ENCODE measurements around the gene CACNB2.
"Not testable (repeated sequence)": the region's sequence is repeated elsewhere in the genome, so short reads cannot be mapped to it uniquely, and the experiment has no call there.

Gene CACNB2

DNA sequence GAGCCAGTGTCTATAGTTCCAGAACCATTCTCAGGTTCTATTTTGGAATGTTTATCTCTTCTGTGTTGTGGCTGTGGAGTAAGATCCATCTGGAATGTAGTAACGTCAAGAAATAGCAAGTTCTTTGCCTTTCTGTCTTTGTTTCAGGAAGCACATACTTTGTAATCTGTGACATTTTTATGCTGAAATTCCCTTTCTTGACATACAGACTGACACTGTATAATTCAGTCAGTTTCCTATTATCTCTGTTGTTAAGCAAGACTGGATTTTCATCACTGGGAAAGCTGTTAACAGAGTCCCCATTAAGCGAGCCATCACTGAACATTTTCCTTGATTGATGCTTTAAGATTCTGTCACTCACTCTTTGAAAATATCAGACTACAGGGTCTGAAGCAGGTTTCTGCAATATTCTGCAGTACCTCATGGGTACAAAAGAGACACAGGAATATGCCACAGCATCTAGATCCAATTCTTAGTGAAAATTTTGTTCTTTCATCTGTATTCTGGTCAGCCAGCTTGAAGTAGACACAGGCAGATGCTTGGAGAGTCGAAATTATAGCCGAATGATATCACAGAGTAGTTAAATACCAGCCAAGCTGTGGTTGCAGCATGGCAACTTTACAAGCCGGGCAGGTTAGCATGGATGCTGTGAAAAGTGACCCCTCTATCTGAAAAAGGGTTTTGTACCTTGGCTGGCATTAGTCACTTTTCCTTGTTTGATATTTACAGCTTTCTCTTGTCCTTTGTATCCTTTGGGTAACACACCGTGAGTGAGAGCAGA lies 62.6 kb downstream of the CACNB2 start:
- peak in 2 of 4 experiments; percentile 14 to 40 for DNase-seq

DNA sequence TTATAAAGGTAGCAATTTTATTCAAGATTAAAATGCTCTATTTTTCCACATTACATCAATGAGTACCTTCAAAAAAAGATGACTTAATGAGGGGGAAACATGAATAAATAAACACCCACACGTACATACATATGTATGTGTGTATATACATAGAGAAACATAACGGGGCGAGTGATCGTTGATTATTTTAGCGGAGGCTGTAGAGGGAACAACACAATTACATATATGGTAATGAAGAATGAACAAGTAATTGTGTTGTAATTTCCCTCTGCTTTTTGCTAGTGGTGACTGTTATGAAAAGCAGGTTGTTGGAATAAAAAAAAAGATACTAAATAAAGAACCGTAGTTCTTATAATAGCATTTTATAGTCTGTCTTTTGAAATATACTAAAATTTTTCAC lies 63.2 kb downstream of the CACNB2 start:
- DNase-seq = peak in 2 of 4 experiments; percentile 4 to 7

DNA sequence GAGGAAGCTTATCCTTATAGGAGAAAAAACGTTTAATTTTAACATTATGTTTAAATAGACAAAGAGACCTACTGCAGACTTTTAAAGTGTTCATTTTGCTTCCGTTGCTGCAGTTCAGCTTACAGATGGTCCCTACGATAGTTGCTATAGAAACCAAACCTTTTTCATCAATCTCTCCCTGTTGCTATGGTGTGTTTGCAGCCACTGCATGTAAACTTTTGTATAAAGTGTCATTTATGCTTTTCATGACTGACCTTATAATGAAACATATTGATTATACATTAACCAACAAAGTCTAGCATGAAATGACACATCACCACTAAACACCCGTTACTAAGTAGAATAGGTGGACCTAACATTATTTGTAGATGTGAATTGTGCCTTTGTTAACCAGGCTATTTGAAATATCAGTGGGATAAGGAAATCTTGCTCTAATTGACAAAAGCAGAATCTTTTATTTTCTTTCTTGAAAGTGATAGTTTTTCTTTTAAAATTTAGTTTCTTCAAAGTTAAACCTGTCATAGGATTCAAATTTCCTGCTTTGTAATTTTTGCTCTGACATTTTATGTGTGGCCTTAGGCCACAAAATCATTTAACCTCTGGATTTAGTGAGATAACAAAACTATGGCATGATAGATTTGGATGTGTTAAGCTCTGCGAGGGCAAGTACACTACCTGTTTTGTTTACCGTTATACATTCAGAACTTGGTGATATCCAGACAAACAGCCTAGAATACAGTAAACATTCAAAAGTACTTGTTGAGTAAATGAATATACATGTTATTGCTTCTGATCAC lies 64.0 kb downstream of the CACNB2 start:
- peak in 1 of 4 experiments; percentile 6 for DNase-seq

DNA sequence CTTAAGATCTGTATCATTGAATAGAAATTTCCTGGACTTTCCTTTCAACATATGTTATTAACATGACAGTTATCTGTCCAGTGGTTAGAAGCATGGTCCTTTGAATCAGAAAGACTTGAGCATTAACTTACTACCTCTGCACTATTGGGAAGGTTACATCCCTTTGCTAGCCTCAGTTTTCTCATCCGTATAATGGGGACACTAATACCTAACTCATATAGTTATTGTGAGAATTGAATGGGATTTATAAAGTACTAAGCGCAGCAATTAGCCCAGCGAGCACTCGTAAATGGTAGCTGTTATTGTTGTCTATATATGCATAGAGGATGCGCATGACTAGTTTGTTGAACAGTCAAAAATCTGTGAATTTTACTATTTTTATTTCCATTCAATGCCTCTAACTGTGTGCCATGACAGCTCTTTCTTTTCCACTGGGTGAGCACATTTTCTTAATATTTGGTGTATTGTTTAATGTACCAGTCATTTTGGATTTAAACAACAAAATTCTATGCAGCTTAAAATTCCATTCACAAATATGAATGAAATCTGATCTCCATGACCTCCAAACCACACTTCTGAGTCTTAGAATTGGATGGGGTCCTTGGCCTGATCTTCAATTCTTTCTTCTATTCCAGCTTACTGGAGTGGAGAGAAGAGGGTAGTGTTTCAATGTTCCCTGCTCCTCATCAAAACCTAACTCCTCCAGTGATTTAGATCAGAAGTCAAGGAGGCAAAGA lies 65.0 kb downstream of the CACNB2 start:
- no peak for DNase-seq

DNA sequence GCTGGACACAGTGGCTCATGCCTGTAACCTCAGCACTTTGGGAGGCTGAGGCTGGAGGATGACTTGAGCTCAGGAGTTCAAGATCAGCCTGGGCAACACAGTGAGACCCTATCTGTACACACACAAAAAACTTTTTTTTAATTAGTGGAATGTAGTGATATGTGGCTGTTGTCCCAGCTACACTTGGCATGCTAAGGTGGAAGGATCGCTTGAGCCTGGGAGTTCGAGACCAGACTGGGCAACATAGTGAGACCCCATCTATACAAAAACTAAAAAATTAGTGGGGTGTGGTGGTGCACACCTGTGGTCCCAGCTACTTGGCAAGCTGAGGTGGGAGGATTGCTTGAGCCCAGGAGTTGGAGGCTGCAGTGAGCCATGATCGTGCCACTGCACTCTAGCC lies 68.0 kb downstream of the CACNB2 start:
- DNase-seq = not testable (repeated sequence)

DNA sequence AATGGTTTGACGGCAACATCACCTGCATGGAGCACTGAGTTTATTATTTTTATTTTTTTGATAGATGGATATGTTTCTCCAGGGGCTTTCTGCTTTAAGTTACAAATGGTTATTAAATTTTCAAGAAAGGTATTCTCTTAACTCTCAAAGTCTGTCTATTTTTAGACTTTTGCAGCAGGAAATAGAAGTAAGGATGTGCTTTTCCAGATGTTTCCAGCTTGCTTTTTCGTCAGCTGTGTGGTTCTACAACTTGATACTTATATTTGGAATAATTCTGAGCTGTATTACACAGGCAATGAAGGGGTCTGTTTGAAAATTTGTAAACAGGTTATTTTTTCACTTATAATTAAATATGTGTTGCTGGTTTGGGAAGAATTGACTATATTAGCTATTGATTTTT lies 69.0 kb downstream of the CACNB2 start:
- DNase-seq = no peak

DNA sequence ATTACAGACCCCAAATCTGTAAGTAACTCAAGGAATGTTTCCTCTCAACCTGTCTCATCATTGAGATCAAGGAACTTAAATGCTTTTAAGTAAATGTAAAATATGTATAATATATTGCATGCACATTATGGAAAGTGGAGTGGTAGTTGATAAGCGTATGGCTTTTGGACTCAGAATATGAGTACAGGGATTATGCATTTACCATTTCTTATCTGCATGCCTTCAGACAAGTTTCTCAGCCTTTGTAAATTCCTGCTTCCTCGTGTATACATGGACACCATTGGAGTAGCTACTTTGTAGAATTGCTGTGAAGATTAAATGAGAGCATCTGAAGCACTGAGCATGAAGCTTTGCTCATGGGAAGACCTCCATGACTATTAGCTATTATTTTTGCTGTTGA lies 70.5 kb downstream of the CACNB2 start:
- no peak for DNase-seq

DNA sequence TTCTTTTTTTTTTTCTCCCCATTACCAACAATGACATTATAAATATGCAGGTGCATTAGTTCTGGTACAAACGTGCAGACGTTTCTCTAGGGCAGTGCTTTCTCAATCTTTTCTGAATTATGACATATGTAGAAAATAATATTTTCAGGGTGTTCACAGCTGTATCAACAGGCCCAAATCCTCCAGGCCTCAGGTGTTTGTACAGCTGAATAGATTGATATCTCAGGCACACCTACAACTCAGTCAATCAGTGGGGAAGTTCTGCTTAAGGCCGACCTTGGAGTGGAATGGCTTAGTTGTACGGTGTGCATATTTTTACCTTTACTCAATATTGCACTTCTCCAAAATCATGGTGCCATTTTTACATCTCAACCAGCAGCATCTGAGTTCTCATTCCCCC lies 71.6 kb downstream of the CACNB2 start:
- DNase-seq = no peak

DNA sequence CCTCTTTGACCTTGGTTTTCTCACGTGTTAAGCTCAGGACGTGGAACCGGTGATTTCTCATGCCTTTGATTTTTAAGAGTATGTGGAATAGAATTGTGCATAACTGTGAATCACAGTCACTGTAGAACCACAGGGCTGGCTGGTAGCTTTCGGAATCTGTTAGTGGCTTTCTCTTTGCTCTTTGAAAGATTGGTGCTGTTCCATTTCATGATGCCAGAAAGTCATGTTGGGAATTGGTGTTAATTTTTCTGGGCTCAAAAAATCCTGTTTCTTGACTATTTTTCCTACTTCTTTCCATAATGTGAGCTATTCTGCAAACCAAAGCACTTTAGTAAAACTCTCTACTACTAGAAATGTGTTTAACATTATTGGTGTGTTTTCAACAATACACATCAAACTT lies 73.0 kb downstream of the CACNB2 start:
- no peak for DNase-seq

DNA sequence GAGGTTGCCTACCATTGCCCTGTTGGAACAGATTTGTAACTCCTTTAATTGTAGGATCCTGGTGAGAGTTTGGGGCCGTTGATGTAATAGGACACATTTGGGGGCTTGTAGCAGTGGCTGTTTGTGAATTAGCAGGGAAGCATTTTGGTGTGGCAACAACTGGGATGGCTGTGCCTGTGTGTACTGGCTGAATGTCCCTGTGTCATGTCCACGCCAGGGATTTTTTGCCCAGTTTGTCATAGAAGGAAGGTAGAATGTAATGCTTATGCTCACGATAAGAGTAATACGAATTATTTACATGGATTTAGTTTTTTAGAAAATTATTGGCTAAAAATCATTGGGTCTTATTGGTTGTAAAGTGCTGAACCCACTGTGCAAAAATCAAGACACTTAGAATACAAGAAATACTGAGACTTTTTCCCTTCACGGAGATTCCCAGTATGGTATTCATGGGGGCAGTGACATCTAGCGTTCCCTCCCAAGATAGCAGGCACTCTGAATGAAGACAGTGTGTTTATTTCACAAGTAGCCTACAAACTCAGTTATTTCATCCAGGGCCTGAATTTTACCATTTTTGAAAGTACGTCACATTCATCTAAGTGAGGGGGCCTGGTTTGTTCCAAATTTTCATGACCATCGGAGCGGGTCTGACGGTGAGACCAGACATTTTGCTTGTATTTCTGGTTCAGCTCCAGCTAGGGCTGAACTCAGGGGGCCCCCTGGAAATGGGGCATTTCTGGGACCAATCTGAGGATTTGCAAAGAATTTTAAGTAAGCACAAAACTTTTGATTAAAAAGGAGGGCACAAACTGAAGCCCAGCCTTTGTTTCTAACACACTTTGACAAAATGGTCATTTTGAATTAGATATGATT lies 74.7 kb downstream of the CACNB2 start:
- DNase-seq = peak; percentile 58 to 68 (median 64)

DNA sequence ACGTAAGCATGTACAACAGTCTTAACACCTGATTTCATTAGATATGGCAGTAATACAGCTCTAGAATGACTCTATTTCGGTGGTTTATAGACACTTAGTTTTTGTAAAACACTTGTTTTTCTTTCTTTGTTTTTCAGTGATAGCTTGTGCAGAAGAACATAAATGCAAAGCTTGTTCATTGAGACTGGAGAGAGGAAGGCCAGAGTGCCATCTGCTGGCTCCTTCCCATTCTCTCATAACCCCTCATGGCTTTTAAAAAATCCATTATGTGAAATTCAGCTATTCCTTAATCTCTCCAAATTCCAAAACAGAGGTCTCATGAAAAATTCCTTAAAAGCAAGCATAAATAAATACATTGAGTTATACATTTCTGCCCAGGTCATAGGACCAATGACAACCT lies 76.3 kb downstream of the CACNB2 start:
- peak; percentile 10 to 32 (median 22) for DNase-seq

DNA sequence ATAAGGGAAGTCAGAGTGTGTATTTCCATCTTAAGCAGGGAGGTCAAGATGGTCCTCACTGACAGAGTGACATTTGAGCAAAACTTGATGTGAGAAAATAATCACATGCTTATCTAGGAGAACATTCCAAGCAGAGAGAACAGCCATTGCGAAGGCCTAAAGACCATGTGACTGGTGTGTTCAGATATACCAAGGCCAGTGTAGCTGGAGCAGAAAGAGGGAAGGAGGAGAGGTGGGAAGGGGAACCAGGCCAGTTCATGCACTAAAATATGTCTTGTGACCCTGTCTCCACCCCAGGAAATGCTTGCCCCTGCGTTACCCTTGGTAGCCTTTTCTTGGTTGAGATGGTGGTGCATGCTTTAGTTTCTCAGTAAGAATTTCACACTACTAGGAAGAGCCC lies 77.4 kb downstream of the CACNB2 start:
- peak; percentile 51 to 69 (median 64) for DNase-seq

DNA sequence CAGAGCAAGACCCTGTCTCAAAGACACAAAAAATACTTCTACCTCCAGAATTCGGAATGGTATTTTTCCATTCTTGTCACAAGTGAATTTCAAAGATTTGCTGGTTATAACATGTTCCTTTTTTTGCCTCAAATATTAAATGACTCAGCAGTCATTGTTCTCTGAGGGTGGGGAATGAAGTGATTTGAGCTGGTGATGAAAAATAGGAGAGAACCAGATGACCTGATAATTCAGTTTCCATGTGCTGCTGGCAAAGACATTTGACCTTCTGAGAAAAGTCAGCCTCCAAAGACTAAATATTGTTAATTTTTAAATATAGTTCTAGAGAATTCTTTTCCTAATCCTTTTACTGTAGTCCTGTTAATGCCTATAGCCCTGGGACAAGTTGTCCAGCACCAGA lies 78.9 kb downstream of the CACNB2 start:
- DNase-seq = peak in 2 of 4 experiments; percentile 33 to 46

DNA sequence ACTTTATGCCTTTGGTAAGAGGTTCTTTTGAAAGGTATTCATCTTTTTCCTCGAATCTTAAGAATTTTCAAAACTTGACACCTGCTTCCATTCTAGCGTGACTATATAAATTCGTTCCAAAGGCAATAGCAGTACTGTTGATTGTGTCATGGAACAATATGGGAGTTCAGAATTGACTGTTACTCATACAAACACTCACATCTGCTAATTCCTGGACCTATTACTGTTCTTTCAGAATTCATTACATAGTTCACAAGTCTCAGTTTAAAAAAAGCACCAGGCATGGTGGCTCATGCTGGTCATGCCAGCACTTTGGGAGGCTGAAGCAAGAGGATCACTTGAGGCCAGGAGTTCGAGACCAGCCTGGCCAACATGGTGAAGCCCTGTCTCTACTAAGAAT lies 80.9 kb downstream of the CACNB2 start:
- no peak for DNase-seq

DNA sequence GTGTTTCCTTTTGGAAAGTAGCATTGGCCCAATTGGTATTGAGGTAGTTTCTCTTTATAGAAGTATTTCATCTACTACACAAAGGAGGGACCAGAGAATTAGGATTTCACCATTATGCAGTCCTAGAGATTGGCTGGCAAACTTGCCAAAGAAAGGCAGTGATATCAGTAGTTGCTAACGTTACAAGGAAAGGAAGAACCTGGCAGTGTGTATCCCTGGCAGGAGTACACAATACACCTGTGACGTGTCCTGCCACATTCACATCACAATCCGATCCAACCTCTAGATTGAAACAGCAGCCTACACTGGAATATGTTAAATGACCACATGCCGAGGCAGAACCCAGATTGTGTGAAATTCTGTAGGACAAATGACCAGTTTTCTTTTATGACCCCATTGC lies 81.7 kb downstream of the CACNB2 start:
- DNase-seq = no peak

DNA sequence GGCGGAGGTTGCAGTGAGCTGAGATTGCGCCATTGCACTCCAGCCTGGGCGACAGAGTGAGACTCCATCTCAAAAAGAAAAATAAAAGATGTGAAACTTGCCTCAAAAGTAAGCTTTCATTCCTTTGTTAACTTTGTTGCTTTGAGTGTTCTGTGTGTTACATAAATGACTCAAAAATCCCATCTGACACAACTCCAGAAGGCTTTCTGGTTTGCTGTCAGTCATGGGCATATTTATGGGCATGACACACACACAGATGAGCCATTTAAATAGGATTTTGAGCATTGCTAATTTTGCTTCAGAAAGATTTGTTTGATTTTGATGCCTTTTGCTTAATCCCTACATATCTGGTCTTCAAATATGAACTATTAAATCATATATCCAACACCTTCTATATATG lies 82.6 kb downstream of the CACNB2 start:
- DNase-seq = no peak

DNA sequence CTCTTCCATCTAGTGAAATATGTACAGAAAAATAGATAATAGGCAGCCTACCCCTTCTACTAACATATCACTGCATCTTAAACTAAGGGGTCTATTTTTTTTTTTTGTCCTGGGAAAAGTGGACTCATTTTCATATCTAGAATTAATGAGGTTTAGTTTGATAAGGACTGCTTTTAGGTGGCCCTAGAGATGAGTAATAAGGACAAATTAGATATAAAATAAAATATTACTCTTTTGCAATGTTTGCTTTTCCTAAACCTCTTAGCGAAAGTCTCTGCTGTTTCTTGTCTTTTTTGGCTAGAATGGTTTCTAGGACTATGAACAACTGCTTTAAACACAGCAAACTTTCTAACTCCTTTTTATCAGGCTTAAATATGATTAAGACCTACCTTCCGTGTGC lies 83.7 kb downstream of the CACNB2 start:
- DNase-seq = no peak

DNA sequence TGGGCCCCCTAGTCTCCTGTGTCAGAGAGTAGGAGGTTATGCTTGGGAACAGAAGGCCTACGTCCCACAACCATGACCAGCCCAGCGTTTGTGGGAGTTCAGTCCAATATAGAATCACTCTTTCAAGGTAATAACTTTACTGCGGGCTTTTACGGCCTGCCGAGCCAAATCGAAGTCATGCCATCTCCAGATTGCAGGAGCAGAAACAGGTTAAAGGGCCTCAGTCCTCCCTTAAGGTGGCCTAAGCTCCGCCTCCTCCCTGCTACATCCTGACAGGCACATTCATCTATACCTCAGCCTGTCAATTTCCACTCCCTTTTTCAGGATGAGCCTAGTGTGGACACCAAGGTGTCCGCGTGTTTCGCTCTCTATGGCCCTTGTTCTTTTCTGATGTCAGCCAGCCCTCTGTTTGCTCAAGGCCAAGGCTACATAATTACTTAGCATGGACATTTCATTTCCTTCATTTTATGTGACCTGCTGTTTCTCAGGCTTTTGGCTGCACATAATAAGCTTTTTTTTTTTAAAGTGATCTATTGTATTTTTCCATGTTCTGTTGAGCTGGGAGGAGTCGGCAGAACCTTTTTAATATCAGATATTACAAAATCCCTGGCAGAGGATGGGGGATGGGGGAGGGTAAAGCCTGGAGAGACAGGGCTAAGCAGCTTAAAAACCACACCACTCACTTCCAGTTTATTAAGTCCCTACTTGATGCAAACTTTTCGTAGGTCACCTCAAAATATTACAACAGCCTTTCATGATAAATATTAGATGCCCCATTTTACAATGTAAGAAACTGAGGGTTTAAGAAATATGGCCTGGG lies 84.6 kb downstream of the CACNB2 start:
- no peak for DNase-seq

DNA sequence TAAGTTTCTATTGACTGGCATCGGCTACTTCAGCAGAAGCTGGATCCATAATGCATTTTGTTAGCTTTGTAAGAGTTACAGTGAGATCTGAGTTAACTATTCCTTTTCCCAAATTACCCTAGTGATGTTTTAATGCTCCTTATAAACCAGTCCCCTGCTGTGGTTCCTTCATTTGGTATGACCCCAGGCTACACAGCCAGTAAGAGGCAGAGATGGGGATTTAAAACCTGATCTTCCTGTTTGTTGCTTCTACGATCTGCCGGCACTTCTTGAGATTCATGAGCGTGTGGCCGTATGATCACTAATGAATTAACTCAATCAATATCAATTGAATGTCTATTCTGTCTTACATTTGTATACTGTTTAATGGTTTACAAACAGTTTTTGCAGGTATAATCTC lies 86.1 kb downstream of the CACNB2 start:
- DNase-seq = no peak

DNA sequence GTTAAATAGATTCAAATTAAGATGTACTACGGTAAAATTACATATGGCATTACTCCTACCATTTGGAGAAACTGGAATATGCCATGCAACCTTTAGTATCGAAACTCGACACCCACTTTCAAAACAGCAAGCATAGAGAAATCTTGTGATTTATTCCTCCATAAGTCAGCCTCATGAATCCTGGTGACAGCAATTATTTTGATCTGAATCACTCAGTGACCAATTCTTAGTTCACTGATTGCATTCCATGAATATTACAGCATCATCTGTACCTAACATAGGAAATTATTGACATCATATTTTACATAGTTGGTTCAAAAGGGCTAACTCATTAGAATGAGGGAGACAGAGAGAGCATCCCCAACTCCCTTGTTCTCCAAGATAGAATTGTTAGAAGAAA lies 89.6 kb downstream of the CACNB2 start:
- DNase-seq = no peak

DNA sequence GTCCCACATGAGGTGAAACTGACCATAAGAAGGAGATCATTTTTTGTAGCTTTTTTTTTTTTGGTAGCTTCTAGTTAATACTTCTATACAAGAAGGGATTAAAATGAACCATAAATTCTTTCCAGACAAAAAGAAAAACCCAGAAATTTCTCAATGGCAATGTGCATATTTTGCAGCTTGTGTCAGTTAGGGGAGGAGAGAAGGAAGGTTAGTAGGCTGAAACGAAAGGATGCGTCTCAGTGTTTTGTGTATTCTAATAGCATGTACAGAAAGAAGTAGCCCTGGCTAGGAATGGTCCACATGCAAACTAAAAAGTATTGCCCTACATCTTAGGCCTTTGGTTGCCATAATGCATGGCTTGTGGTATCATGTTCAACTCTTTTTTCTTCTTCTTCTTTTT lies 90.6 kb downstream of the CACNB2 start:
- no peak for DNase-seq

All from suppressor macrophage (primary cell).